ENCODE data around the gene SPAG17. TPM values are rescaled to one million over a fixed set of nuclear protein-coding genes. Genes with fewer than 3 reads are reported as not detected.

SPAG17 gene
- polyA plus RNA-seq, 2 donors = 14.2 to 15.4 TPM

GRCh38 chr1:118073648-118074435 lies 111.2 kb downstream of the SPAG17 start:
- H3K4me1 ChIP-seq (ENCODE audit: control insufficient read depth in 2 of 2, insufficient read depth in 2 of 2, low read length in 1 of 2) = no peaks in the 10 kb centered on the region
- H3K4me3 ChIP-seq (ENCODE audit: low read depth in 1 of 2, low read length in 2 of 2) = no peak overlapping the region
- 53 to 56% methylated on average over 9 of the region's 9 CpGs for WGBS, 2 donors
- no peak overlapping the region for H3K27ac ChIP-seq (ENCODE audit: low read depth in 2 of 2, low read length in 1 of 2)
- H3K27me3 ChIP-seq (ENCODE audit: control insufficient read depth in 1 of 2, insufficient read depth in 2 of 2, low read length in 2 of 2) = no peaks in the 10 kb centered on the region
- no peaks in the 10 kb centered on the region for H3K36me3 ChIP-seq (ENCODE audit: control insufficient read depth in 2 of 2, insufficient read depth in 2 of 2, low read length in 1 of 2)
- no peaks in the 10 kb centered on the region for H3K9me3 ChIP-seq (ENCODE audit: control insufficient read depth in 2 of 2, insufficient read depth in 1 of 2, low read depth in 1 of 2, low read length in 1 of 2)

GRCh38 chr1:118049981-118050380 lies 135.0 kb downstream of the SPAG17 start:
- Histone ChIP-seq H3K4me1 (ENCODE audit: control insufficient read depth in 2 of 2, insufficient read depth in 2 of 2, low read length in 1 of 2) (no peaks in the 10 kb centered on the region), H3K36me3 (ENCODE audit: control insufficient read depth in 2 of 2, insufficient read depth in 2 of 2, low read length in 1 of 2) (no peaks in the 10 kb centered on the region), H3K4me3 (ENCODE audit: low read depth in 1 of 2, low read length in 2 of 2) (no peak overlapping the region), H3K9me3 (ENCODE audit: control insufficient read depth in 2 of 2, insufficient read depth in 1 of 2, low read depth in 1 of 2, low read length in 1 of 2) (no peaks in the 10 kb centered on the region), H3K27ac (ENCODE audit: low read depth in 2 of 2, low read length in 1 of 2) (no peak overlapping the region), H3K27me3 (ENCODE audit: control insufficient read depth in 1 of 2, insufficient read depth in 2 of 2, low read length in 2 of 2) (no peaks in the 10 kb centered on the region)
- WGBS, 2 donors = 53 to 72% methylated on average over 2 of the region's 2 CpGs

GRCh38 chr1:118047650-118048224 lies 137.3 kb downstream of the SPAG17 start:
- Histone ChIP-seq H3K36me3 (ENCODE audit: control insufficient read depth in 2 of 2, insufficient read depth in 2 of 2, low read length in 1 of 2) (no peaks in the 10 kb centered on the region), H3K27me3 (ENCODE audit: control insufficient read depth in 1 of 2, insufficient read depth in 2 of 2, low read length in 2 of 2) (no peaks in the 10 kb centered on the region), H3K4me3 (ENCODE audit: low read depth in 1 of 2, low read length in 2 of 2) (no peak overlapping the region), H3K27ac (ENCODE audit: low read depth in 2 of 2, low read length in 1 of 2) (no peak overlapping the region), H3K9me3 (ENCODE audit: control insufficient read depth in 2 of 2, insufficient read depth in 1 of 2, low read depth in 1 of 2, low read length in 1 of 2) (no peaks in the 10 kb centered on the region), H3K4me1 (ENCODE audit: control insufficient read depth in 2 of 2, insufficient read depth in 2 of 2, low read length in 1 of 2) (no peaks in the 10 kb centered on the region)
- WGBS, 2 donors = 90 to 94% methylated on average over 2 to 3 of the region's 3 CpGs

- Histone ChIP-seq H3K27ac (ENCODE audit: low read depth in 2 of 2, low read length in 1 of 2) (no peak overlapping the region), H3K9me3 (ENCODE audit: control insufficient read depth in 2 of 2, insufficient read depth in 1 of 2, low read depth in 1 of 2, low read length in 1 of 2) (no peaks in the 10 kb centered on the region), H3K27me3 (ENCODE audit: control insufficient read depth in 1 of 2, insufficient read depth in 2 of 2, low read length in 2 of 2) (no peaks in the 10 kb centered on the region), H3K36me3 (ENCODE audit: control insufficient read depth in 2 of 2, insufficient read depth in 2 of 2, low read length in 1 of 2) (no peaks in the 10 kb centered on the region), H3K4me1 (ENCODE audit: control insufficient read depth in 2 of 2, insufficient read depth in 2 of 2, low read length in 1 of 2) (no peaks in the 10 kb centered on the region), H3K4me3 (ENCODE audit: low read depth in 1 of 2, low read length in 2 of 2) (no peak overlapping the region)
- WGBS, 2 donors = 90 to 94% methylated on average over 3 of the region's 3 CpGs
These were observed 137.9 kb downstream of the SPAG17 start for GRCh38 chr1:118047006-118047649.

- H3K36me3 ChIP-seq (ENCODE audit: control insufficient read depth in 2 of 2, insufficient read depth in 2 of 2, low read length in 1 of 2) = no peaks in the 10 kb centered on the region
These were observed 141.4 kb downstream of the SPAG17 start for GRCh38 chr1:118043624-118044023.

GRCh38 chr1:118042501-118042900 lies 142.5 kb downstream of the SPAG17 start:
- Histone ChIP-seq H3K27ac (ENCODE audit: low read depth in 2 of 2, low read length in 1 of 2) (no peak overlapping the region), H3K4me1 (ENCODE audit: control insufficient read depth in 2 of 2, insufficient read depth in 2 of 2, low read length in 1 of 2) (no peaks in the 10 kb centered on the region), H3K4me3 (ENCODE audit: low read depth in 1 of 2, low read length in 2 of 2) (no peak overlapping the region), H3K9me3 (ENCODE audit: control insufficient read depth in 2 of 2, insufficient read depth in 1 of 2, low read depth in 1 of 2, low read length in 1 of 2) (no peaks in the 10 kb centered on the region), H3K27me3 (ENCODE audit: control insufficient read depth in 1 of 2, insufficient read depth in 2 of 2, low read length in 2 of 2) (no peaks in the 10 kb centered on the region), H3K36me3 (ENCODE audit: control insufficient read depth in 2 of 2, insufficient read depth in 2 of 2, low read length in 1 of 2) (no peaks in the 10 kb centered on the region)
- 65 to 67% methylated on average over 2 of the region's 2 CpGs for WGBS, 2 donors

More at GRCh38 chr1:118043624-118044023, 141.4 kb downstream of the SPAG17 start:
- 73 to 78% methylated on average over 1 of the region's 1 CpG for WGBS, 2 donors
- H3K27ac ChIP-seq (ENCODE audit: low read depth in 2 of 2, low read length in 1 of 2) = no peak overlapping the region
- no peaks in the 10 kb centered on the region for H3K27me3 ChIP-seq (ENCODE audit: control insufficient read depth in 1 of 2, insufficient read depth in 2 of 2, low read length in 2 of 2)
- no peak overlapping the region for H3K4me3 ChIP-seq (ENCODE audit: low read depth in 1 of 2, low read length in 2 of 2)
- no peaks in the 10 kb centered on the region for H3K4me1 ChIP-seq (ENCODE audit: control insufficient read depth in 2 of 2, insufficient read depth in 2 of 2, low read length in 1 of 2)
- H3K9me3 ChIP-seq (ENCODE audit: control insufficient read depth in 2 of 2, insufficient read depth in 1 of 2, low read depth in 1 of 2, low read length in 1 of 2) = no peaks in the 10 kb centered on the region

GRCh38 chr1:118039170-118039569 lies 145.9 kb downstream of the SPAG17 start:
- Histone ChIP-seq H3K36me3 (ENCODE audit: control insufficient read depth in 2 of 2, insufficient read depth in 2 of 2, low read length in 1 of 2) (no peaks in the 10 kb centered on the region), H3K4me1 (ENCODE audit: control insufficient read depth in 2 of 2, insufficient read depth in 2 of 2, low read length in 1 of 2) (no peaks in the 10 kb centered on the region), H3K4me3 (ENCODE audit: low read depth in 1 of 2, low read length in 2 of 2) (no peak overlapping the region), H3K27ac (ENCODE audit: low read depth in 2 of 2, low read length in 1 of 2) (no peak overlapping the region), H3K27me3 (ENCODE audit: control insufficient read depth in 1 of 2, insufficient read depth in 2 of 2, low read length in 2 of 2) (no peaks in the 10 kb centered on the region), H3K9me3 (ENCODE audit: control insufficient read depth in 2 of 2, insufficient read depth in 1 of 2, low read depth in 1 of 2, low read length in 1 of 2) (no peaks in the 10 kb centered on the region)
- WGBS, 2 donors = 49 to 59% methylated on average over 3 of the region's 3 CpGs

- Histone ChIP-seq H3K4me1 (ENCODE audit: control insufficient read depth in 2 of 2, insufficient read depth in 2 of 2, low read length in 1 of 2) (no peaks in the 10 kb centered on the region), H3K9me3 (ENCODE audit: control insufficient read depth in 2 of 2, insufficient read depth in 1 of 2, low read depth in 1 of 2, low read length in 1 of 2) (no peaks in the 10 kb centered on the region), H3K36me3 (ENCODE audit: control insufficient read depth in 2 of 2, insufficient read depth in 2 of 2, low read length in 1 of 2) (no peaks in the 10 kb centered on the region), H3K4me3 (ENCODE audit: low read depth in 1 of 2, low read length in 2 of 2) (no peak overlapping the region), H3K27me3 (ENCODE audit: control insufficient read depth in 1 of 2, insufficient read depth in 2 of 2, low read length in 2 of 2) (no peaks in the 10 kb centered on the region), H3K27ac (ENCODE audit: low read depth in 2 of 2, low read length in 1 of 2) (no peak overlapping the region)
- WGBS, 2 donors = 61 to 75% methylated on average over 1 of the region's 1 CpG
These were observed 152.1 kb downstream of the SPAG17 start for GRCh38 chr1:118032883-118033282.

GRCh38 chr1:118028267-118028666 lies 156.8 kb downstream of the SPAG17 start:
- whole genome bisulfite sequencing, 2 donors = 19 to 34% methylated on average over 1 of the region's 1 CpG
- H3K4me3 ChIP-seq (ENCODE audit: low read depth in 1 of 2, low read length in 2 of 2) = peak overlapping the region in 1 of 2 donors; percentile 15

More at GRCh38 chr1:118028267-118028666, 156.8 kb downstream of the SPAG17 start:
- Histone ChIP-seq H3K27me3 (ENCODE audit: control insufficient read depth in 1 of 2, insufficient read depth in 2 of 2, low read length in 2 of 2) (no peaks in the 10 kb centered on the region), H3K36me3 (ENCODE audit: control insufficient read depth in 2 of 2, insufficient read depth in 2 of 2, low read length in 1 of 2) (no peaks in the 10 kb centered on the region), H3K27ac (ENCODE audit: low read depth in 2 of 2, low read length in 1 of 2) (peak overlapping the region; percentile 75 to 89), H3K9me3 (ENCODE audit: control insufficient read depth in 2 of 2, insufficient read depth in 1 of 2, low read depth in 1 of 2, low read length in 1 of 2) (no peaks in the 10 kb centered on the region), H3K4me1 (ENCODE audit: control insufficient read depth in 2 of 2, insufficient read depth in 2 of 2, low read length in 1 of 2) (peaks cover 0 to 2% of the 10 kb centered on the region in 2 donors)

Data from esophagus (tissue), 2 donors.